ENCODE data around the gene SURF1.

GRCh38 chr9:133347515-133347984 is 8.7 kb downstream of the SURF1 start:
- TF ChIP-seq CTCF (IDR thresholded peaks at IDR 0.05) (0 out of 2 replicates have a peak, but pooled peaks have one; percentile 11), POLR2AphosphoS5 (IDR thresholded peaks at IDR 0.05; ENCODE audit: low read depth, low read length) (no peak), REST (IDR thresholded peaks at IDR 0.05; ENCODE audit: insufficient read depth in 1 of 2, low read depth in 2 of 2, low read length in 1 of 2) (no peak), TCF7L2 (IDR thresholded peaks at IDR 0.05; ENCODE audit: low read depth, low read length) (no peak), SIN3A (IDR thresholded peaks at IDR 0.05; ENCODE audit: borderline replicate concordance, insufficient read depth, low read depth, low read length) (no peak)
